HG03196 (cell line): ENCODE data around the gene MUC6.

ENCODE experiments used
- ATAC-seq: cut with Tn5 transposase; IDR thresholded peaks from one replicate; pipeline ENCODE4 v1.9.1; 2021; ENCODE audit not compliant: unreplicated experiment

Gene MUC6

DNA sequence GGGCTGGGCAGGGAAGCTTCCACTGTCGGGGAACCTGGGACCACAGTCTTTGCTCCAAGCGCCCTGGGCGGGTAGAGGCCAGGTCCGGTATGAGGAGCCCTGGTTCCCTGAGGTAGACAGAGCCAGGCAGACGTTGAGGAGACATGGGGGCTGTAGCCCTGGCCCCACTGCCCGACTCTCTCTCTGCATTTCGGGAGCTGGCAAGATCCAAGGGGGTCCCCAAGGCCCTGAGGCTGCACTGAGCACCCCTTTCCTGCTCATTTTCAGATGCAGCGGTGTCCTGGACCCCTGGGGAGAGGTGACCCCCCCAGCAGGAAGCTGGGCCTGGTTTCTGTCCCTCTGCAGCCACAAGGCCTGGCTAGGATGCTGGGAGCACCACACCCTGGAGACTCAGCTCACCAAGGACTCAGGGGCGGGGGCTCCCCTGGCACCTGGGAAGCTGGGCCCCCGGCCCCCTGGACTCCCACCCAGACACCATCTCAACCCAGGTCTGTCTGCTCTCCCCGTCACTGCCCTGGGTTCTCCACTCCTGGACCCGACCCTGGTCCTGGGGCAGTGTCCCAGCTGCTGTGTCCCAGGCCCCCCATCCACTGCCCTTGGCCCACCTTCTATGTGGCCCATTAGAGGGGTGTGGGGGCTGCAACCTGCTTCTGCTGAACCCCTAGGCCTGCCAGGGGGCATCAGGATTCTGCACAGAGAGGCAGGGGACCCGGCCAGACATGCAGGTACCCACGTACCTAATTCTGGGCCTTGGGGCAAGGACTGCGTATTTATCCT, 15.0 kb upstream of the MUC6 start:
- no peak for ATAC-seq

DNA sequence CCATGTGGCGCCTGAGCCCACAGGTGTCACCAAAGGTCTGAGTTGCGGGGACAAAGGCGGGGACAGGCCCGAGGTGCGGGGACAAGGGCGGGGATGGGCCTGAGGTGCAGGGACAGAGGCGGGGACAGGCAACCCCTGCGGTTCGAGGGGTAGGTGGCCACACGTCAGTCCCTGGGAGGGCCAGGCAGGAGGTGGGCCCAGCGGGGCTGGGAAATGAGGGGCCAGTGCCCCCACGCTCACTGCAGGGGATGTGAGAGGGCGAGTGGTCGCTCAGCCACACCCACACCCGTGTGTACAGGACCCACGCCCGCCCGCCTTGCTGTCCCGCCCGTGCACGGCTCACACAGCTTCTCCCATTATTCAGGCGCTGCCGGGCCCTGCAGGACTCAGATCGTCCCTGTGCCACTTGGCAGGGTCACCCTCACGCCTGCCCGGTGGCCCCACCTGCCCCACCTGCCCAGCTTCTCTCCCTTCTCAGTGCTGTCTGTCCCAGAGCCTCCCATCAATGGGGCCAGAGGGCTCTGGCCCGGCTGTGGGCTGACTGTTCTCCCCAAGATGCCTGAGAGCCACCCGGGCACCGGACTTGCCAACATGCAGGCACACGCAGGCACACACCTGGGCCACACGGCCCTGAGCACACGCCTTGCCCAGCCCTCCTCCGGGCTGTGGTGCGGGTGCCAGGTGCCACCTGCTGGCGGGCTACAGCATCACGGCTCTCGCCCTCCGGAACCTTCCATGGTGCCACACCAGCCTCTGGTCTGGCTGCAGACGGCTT, 14.2 kb upstream of the MUC6 start:
- ATAC-seq = peak; percentile 59

DNA sequence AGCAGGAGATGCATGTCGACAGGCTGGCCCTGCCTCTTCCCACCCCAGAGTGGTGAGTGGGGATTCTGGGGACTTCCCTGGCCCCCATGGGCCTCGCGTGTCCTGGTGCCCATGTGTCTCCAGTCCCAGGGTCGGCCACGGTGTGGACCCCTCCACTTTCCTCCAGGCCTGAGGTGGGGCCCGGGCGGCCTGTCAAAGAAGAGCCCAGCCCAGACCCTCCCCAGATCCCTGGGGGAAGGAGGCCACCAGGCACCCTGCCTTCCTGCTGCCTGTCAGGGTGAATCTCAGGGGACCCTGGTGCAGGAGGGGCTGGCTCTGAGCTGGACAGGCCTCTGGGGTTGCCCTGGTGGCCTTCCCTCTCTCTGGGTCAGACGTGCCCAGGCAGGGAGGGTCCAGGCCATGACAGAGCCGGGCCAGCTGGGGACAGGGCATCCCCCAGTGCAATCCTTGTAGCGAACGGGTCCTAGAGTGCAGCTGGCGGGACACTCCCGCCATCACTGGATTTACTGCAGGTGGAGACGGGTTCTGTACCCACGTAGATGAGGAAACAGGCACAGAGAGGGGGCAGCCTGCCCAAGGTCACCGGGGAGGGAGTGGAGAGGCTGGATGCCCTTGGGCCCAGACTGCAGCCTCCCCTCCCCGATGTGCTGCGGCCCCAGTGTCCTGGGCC, 13.5 kb upstream of the MUC6 start:
- no peak for ATAC-seq

DNA sequence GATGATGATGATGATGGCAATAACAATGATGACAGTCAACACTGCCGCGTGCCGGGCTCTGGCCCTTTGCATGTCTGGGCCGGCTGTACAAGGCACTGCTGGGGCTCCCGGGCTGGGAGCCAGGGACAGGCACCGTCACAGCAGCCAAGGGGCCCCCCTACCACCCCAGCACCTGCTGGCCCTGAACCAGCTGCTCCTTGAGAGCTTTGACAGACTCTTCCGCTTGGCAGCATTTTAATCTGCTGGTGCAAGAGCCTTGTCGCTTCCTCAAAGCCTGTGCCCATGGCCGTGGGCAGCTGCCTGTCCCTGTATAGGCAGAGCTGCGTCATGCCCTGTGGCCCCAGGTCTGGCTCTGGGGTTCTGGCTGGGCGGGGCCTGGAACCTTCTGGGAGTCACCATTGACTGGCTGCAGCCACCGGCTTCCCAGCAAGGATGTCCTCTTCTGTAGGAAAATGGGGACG, 12.9 kb upstream of the MUC6 start:
- no peak for ATAC-seq

DNA sequence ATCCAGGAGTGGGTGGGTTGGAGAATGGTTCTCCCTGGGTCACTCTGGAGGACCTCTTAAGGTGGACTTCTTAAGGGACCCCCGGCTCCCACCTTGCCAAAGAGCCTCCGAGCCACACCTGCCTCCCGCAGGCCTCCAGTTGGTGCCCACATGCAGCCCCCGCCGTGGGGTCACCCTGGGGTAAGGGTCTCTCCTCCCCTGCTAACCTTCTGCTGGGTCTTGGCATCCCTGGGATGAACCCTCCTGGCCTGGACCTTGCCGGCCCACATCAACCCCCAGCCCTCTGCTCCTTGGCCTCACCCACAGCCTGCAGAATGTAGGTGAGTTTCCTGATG, 12.5 kb upstream of the MUC6 start:
- no peak for ATAC-seq

DNA sequence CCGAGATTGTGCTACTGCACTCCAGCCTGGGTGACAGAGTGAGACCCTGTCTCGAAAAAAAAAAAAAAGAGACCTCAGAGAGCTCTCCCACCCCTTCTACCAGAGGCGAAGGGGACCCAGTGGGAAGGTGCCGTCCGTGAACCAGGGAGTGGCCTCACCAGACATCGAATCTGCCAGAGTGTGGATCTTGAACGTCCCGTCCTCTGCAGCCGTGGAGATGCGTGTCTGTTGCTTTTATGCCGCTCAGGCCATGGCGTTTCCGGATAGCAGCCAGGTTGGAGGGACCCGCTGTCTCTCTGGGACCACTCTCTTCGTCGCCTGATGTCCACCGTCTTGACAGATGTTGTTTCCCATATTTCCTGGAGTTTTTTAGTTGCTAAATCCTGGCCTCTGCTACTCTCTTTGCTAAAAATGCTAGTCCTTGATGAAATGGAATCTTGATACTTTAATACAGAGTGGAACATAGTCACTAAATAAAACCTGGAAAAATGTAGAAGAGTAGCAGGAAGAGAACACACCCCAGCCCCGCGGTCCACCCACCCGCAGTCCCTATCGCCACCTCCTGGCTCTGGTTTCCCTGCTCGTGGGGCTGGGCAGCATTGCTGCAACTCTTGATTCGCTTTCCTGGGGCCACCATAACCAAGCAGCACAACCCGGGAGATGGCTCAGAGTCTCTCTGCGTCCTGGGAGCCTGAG, 12.0 kb upstream of the MUC6 start:
- ATAC-seq = no peak

DNA sequence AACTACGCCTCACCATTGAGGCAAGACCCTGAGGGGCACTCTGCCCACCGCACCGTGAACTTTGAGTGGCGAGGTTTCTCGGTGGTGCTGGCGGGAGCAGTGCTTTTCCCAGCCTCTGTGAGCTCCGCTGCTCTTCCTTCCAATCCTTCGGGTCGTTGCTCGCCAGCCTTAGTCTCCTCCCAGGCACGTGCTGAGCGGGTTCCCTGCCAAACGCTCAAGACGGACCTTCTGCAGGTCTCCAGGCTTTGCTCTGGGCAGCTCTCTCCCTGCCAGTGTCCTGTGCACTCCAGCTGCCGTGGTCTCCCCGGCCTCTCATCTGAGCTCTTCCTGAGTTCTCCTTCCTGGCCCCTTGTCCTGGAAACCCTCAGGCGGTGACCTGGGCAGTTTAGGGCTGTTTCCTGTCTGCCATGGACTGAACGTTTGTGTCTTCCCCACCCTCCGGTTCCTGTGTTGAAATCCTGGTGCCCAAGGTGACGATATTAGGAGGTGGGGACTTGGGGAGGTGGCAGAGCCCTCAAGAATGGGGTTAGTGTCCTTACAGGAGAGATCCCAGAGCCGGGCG, 11.2 kb upstream of the MUC6 start:
- no peak for ATAC-seq

DNA sequence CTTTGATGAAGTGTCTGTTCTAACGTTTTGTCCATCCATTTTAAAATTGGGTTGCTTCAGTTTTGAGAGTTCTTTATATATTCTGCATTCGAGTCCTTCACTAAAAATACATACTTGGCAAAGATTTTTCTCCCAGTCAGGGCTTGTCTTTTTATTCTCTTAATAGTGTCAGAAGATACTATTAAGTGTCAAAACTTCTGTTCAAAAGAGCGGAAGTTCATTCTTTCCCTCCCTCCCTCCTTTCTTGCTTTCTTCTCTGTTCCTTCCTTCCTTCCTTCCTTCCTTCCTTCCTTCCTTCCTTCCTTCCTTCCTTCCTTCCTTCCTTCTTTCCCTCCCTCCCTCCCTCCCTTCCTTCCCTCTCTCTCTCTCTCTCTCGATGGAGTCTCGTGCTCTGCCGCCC, 7.6 kb upstream of the MUC6 start:
- ATAC-seq = no peak

DNA sequence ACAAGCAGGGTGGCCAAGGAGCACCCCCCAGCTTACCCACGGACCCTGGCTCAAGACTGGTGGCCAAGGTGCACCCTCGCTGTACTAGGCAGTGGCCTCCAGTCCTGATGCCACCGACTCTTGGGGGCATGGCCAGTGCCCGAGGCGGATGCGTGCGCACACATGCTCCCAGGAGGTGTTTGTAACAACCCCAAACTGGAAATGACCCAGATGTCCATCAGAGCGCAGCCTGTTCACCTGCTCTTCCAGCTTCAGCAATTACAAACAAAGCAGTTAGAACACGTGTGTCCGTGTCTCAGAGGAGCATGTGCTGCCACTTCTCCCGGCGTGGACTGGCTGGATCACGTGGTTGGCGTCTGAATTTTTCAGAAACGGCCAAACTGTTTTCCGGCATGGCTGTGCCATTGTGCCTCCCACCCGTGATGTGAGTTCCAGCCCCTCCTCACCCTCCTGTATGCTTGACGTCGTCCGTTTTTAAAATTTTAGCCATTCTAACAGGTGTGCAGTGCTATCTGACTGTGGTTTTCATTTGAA, 7.1 kb upstream of the MUC6 start:
- ATAC-seq = no peak

DNA sequence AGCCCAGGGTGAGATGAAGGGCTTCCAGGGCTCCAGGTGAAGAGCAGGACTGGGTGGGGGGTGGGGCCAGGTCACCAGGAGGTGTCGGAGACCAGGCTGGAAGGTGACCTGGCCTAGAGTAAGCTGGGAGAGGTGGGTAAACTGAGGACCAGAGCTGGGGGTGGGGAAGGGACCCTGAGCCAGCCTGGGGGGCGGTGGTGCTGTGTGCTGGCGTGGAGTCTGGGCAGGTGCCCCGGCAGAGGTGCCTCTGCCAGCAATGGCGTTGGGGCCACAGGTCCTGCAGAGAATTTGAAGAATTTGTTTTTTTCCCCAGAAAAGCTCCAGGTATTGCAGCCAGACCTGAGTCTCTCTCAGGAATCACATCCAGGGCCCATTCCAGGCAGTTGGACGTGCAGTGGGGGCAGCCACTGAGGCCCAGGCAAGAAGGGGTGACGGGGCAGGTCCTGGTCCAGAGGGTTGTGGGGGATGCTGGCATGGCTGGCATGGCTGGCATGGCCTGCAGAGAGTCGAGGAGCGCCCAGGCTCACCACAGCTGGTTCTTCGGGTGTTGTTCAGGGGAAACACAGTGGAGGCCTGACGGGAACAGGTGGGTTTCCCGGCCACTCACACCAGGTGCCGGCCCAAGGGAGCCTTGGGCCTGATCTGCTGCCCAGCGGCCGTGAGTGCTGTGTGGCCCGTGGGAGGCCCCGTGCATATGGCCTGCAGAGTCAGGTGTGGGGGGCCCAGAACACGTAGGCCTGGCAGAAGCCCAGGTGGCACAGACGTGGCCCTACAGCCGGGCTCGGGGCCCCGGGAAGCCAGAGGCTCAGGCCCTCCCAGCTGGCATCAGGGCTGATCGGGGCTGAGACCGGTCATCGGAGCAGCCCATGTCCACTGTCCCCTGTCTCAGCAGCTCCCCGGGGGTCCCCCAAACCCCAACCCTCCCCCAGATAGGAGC, 6.4 kb upstream of the MUC6 start:
- no peak for ATAC-seq

DNA sequence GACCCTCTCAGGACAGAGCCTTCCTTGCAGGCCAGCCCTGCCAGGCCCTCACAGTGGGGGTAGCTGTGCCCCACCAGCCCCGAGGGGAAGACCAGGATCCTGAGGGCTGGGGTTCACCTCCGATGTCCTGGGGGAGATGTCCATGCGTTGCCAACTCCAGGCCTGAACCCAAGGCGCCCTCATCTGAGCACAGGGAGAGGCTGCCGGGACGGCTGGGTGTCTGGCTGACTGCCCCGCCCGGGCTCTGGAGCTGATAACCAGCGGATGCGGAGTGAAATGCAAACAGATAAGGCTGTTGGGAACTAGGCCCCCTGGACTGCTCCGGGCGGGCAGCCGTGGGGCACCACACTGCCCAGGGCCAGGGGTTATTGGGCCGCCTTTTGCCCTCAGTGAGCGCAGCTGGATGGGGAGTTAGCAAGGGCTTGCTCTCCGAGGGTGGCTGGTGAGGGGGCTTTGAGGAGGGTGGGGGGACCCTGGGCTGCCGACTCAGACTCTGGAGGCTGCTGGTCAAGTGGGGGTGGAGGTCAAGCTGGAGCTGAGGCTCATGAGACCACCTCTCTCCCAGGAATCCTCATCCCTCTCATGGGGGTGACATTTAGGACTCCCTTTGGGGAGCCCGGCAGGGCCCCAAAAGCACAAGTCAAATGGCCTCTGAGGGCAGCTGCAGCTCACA, 5.6 kb upstream of the MUC6 start:
- ATAC-seq = no peak

DNA sequence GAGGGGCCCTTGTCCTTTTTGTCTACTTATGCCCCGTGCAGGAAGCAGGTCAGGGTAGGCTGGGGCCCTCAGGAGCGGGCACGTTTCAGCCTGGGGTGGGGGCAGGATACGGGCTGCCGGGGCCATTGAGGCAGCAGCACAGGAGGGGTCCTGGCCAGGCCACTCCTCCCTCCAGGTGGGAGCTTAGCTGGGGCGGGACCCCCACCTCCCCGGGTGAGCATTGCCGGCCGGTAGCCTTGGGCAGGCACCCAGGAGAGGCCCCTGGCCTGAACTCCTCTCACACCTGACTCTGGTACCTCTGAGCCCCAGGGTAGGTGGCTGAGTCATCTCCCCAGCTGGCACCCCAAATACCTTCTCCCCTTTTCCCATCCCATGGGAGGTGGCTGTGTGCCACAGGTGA, 5.0 kb upstream of the MUC6 start:
- ATAC-seq = no peak

DNA sequence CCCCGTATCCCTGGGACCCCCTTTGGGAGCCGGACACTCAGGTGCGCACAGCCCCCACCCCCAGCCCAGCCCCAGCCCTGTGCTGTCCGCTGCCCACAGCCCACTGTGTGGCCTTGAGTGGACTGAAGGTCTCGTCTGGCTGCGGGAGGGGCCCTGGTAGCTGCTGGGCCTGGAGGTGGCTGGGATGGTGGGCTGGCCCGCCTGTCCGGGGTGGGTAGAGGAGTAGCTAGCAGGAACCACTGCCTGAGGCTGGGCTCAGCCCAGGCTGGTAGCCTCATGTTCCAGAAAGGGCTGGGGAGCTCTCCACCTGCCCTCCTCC, 4.6 kb upstream of the MUC6 start:
- ATAC-seq = no peak

DNA sequence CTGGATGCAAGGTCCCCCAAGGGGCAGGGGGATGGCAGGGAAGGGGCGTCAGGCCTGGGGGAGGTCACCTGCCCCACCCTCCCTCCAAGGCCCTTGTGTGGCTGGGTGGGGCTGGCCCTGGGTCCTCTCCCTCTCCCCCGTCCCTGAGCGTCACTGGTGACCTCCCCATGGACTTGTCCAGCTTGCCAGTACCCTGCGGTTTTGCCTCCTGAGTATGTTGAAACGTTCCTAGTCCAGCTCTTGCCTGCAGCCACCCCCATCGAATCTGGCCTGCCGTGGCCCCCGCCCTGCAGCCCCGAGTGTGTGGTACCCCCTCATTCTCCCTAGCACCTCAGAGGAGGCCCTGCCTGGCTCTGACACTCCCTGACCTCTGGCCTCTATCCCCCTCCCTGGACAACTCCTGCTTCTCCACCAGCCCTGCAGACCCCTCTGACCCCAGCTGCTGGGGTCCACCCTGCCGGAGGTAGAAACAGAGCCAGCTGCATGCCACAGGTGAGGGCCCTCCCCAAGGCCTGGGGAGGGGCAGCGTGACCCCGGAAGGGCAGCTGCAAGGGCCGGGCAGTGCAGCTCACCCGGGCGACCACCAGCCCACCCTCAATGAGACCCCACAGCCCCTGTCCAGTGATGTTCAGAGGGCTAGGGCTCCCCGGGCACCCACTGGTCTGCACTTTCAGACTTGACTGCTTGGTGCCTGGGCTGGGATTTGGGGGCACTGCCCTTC, 4.1 kb upstream of the MUC6 start:
- no peak for ATAC-seq

DNA sequence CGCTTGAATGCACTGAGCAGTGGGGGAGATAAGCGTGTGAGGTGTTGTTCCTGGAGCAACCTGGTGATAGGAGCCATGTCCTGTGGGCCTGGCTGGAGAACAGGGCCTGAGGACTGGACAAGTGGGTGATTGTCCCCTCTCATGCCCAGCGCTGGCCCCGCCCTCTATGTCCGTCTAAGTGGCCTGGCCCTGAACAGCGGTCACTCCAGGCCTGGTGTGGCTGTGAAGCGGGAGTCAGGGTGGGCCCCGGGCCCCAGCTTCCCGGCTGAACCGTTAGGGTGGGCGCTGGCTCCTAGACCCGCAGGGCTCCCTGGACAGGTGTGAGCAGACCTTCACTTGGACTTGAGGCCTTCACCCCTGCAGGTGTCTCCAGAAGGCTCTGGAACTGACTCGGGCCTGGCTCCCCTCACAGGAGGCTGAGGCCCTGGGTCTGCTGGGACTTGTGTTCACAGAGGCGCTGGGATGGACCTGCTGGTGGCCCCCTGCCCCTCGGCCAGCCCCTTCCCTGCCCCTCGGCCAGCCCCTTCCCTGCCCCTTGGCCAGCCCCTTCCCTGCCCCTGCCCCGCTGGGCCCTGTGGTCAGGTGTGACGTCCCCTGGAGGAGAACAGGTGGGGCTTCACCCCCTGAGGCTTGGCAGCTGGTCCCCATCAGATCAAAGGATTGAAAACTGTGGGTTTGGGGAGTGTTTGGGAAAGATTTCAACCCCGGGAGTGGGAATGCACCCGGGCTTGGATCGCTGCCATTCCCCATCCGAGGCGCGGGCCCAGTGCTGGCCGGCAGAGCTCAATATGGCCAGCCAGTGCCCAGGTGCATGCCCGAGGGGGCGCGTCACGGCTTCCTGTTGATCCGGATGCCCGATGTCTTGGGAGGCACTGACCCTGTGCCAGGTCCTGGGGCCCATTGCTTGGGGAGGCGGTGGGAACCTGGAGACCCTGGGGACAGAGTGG, 3.2 kb upstream of the MUC6 start:
- ATAC-seq = no peak

DNA sequence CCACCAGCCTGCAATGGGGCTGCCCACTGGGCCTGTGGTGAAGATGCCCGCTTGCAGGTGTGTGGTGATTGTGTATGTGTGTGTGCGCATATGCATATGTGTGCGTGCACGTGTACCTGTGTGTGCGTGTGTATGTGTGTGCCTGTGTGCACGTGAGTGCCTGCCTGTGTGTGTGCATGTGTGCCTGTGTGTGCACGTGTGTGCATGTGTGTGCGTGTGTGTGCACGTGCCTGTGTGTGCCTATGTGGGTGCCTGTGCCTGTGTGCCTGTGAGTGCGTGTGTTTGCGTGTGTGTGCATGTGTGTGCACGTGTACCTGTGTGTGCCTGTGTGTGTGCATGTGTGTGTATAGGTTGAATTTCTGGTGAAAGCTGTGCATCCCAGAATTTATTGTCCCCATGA, 2.4 kb upstream of the MUC6 start:
- ATAC-seq = no peak

DNA sequence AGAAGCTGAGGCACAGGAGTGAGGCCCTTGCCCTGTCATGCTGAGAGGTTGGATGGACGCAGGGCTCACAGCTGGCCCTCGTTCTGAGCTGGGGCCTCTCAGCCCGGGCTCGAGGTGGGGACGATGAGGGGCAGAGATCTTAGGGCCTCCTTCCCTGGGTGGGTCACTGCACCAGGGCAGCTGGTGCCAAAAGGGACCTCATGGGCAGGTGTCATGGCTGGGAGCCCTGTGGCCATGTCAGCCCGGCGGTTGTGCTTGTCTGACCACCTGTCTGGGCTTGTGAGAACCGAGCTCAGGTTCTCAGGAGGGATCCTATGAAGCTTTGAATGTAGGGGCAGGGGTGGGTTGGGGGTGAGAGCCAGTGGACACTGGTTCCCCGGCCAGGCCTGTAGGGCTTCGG, 1.8 kb upstream of the MUC6 start:
- no peak for ATAC-seq
